IMR-90 (cell line): ENCODE data around the gene ATXN1. TPM values are rescaled to one million over a fixed set of nuclear protein-coding genes. Genes with fewer than 3 reads are reported as not detected.

Experiments
- ATAC-seq: fragments of 200-7000 bp; cut with Tn5 transposase; 2 replicates; pipeline ENCODE4 v1.9.1; 2020; ENCODE audit warnings: low read depth, mild to moderate bottlenecking, moderate library complexity
- BruUV-seq: library from RNA; stranded (reverse); fragments of 400-500 nt; replicated peaks from 2 replicates; lab custom pipeline; 2021; lab: Mats Ljungman, UMichigan
- CTCF ChIA-PET: fragments of 300-600 bp; formaldehyde crosslinking; extraction: SDS; loops from one replicate; lab custom pipeline; 2021; ENCODE audit warnings: antibody characterized with exemption; lab: Yijun Ruan, JAX
- POLR2A ChIA-PET: fragments of 300-600 bp; sonication (Branson Sonifier 250); formaldehyde crosslinking; loops from one replicate; lab custom pipeline; 2022; ENCODE audit warnings: antibody characterized with exemption; ENCODE audit not compliant: unreplicated experiment; lab: Charles Lee
- DNase-seq: peaks from one replicate; pipeline ENCODE4 v3.0.0; 2013
- H2AFZ ChIP-seq: replicated peaks from 2 replicates; pipeline ENCODE3; 2013; ENCODE audit warnings: low read length, mild to moderate bottlenecking; ENCODE audit not compliant: poor library complexity
- H2AK5ac ChIP-seq: 2 replicates; pipeline ENCODE4 v1.6.1; 2013; ENCODE audit warnings: low read depth, low read length, inconsistent platforms
- H2AK9ac ChIP-seq: replicated peaks from 2 replicates; pipeline ENCODE3; 2013; ENCODE audit warnings: mild to moderate bottlenecking, low read depth, low read length, moderate library complexity; ENCODE audit not compliant: poor library complexity
- H2BK120ac ChIP-seq: 2 replicates; pipeline ENCODE4 v1.6.1; 2013; ENCODE audit warnings: low read depth, low read length, inconsistent platforms
- H2BK15ac ChIP-seq: 3 replicates; pipeline ENCODE4 v1.6.1; 2013; ENCODE audit warnings: low read depth, low read length, inconsistent platforms
- H2BK20ac ChIP-seq: 2 replicates; pipeline ENCODE4 v1.6.1; 2013; ENCODE audit warnings: low read depth, mild to moderate bottlenecking, inconsistent platforms, low read length, moderate library complexity
- H2BK5ac ChIP-seq: 2 replicates; pipeline ENCODE4 v1.6.1; 2013; ENCODE audit warnings: mild to moderate bottlenecking, low read depth, low read length, inconsistent platforms; ENCODE audit not compliant: poor library complexity, severe bottlenecking
- H3K14ac ChIP-seq: replicated peaks from 2 replicates; pipeline ENCODE4 v1.6.1; 2013; ENCODE audit warnings: low read depth, low read length, inconsistent platforms
- H3K18ac ChIP-seq: 2 replicates; pipeline ENCODE4 v1.6.1; 2013; ENCODE audit warnings: low read depth, low read length, control low read depth
- H3K23ac ChIP-seq: 2 replicates; pipeline ENCODE4 v1.6.1; 2013; ENCODE audit warnings: low read depth, low read length, inconsistent platforms
- H3K27ac ChIP-seq: 2 replicates; pipeline ENCODE4 v1.5.1; 2013; ENCODE audit warnings: mild to moderate bottlenecking, control low read depth, low read length; ENCODE audit not compliant: insufficient read depth
- H3K27me3 ChIP-seq: 2 replicates; pipeline ENCODE4 v1.6.1; 2013; ENCODE audit warnings: low read length; ENCODE audit not compliant: control insufficient read depth, insufficient read depth
- H3K36me3 ChIP-seq: 2 replicates; pipeline ENCODE4 v1.6.1; 2013; ENCODE audit warnings: low read length, mixed read lengths; ENCODE audit not compliant: control insufficient read depth, insufficient read depth
- H3K4ac ChIP-seq: 2 replicates; pipeline ENCODE4 v1.6.1; 2013; ENCODE audit warnings: low read depth, low read length, inconsistent platforms
- H3K4me1 ChIP-seq: 2 replicates; pipeline ENCODE4 v1.6.1; 2013; ENCODE audit warnings: low read length, mixed read lengths; ENCODE audit not compliant: control insufficient read depth, insufficient read depth
- H3K4me2 ChIP-seq: 2 replicates; pipeline ENCODE4 v1.6.1; 2013; ENCODE audit warnings: low read depth, mild to moderate bottlenecking, control low read depth, low read length, moderate library complexity
- H3K4me3 ChIP-seq: 2 replicates; pipeline ENCODE4 v1.5.1; 2013; ENCODE audit warnings: low read depth, mild to moderate bottlenecking, control low read depth, low read length, moderate library complexity; ENCODE audit not compliant: insufficient read depth
- H3K56ac ChIP-seq: 2 replicates; pipeline ENCODE4 v1.6.1; 2013; ENCODE audit warnings: low read length, inconsistent platforms; ENCODE audit not compliant: insufficient read depth; ENCODE audit errors: extremely low read depth
- H3K79me1 ChIP-seq, 2 experiments: 2 replicates each; pipeline ENCODE4 v1.6.1; 2013; ENCODE audit warnings: low read length in 2 of 2, inconsistent platforms in 1 of 2, low read depth in 1 of 2
- H3K9ac ChIP-seq: 2 replicates; pipeline ENCODE4 v1.6.1; 2013; ENCODE audit warnings: low read depth, low read length, control low read depth
- H3K9me1 ChIP-seq: 2 replicates; pipeline ENCODE4 v1.6.1; 2013; ENCODE audit warnings: low read length, inconsistent platforms; ENCODE audit not compliant: insufficient read depth
- H3K9me3 ChIP-seq: 2 replicates; pipeline ENCODE4 v1.6.1; 2013; ENCODE audit warnings: low read length; ENCODE audit not compliant: control insufficient read depth, insufficient read depth
- H4K20me1 ChIP-seq: 2 replicates; pipeline ENCODE4 v1.6.1; 2013; ENCODE audit warnings: low read length, inconsistent platforms; ENCODE audit not compliant: insufficient read depth
- H4K5ac ChIP-seq: 2 replicates; pipeline ENCODE4 v1.6.1; 2013; ENCODE audit warnings: mild to moderate bottlenecking, low read depth, low read length, control low read depth
- H4K8ac ChIP-seq, 2 experiments: 2 replicates each; pipeline ENCODE4 v1.6.1; 2013; ENCODE audit warnings: low read depth in 2 of 2, low read length in 2 of 2, control low read depth in 1 of 2, inconsistent platforms in 1 of 2
- H4K91ac ChIP-seq: 2 replicates; pipeline ENCODE4 v1.6.1; 2013; ENCODE audit warnings: low read depth, low read length, inconsistent platforms; ENCODE audit not compliant: insufficient read depth
- BHLHE40 ChIP-seq: fragments of 150-350 bp; IDR thresholded peaks from 2 replicates; pipeline ENCODE4 v1.6.1; 2016; ENCODE audit warnings: mild to moderate bottlenecking, low read depth, low read length
- CEBPB ChIP-seq: IDR thresholded peaks from 2 replicates; pipeline ENCODE4 v1.6.1; 2012; ENCODE audit warnings: low read depth, low read length, improper control_type of control experiment
- CHD1 ChIP-seq: IDR thresholded peaks from 2 replicates; pipeline ENCODE4 v1.6.1; 2012; ENCODE audit warnings: low read depth, low read length, improper control_type of control experiment
- CTCF ChIP-seq: conservative IDR thresholded peaks from 2 replicates; pipeline ENCODE4 v1.5.1; 2012; ENCODE audit warnings: mild to moderate bottlenecking, low read depth, low read length, improper control_type of control experiment
- ELK1 ChIP-seq: fragments of 150-350 bp; IDR thresholded peaks from 2 replicates; pipeline ENCODE4 v1.6.1; 2016; ENCODE audit warnings: low read depth, mild to moderate bottlenecking, low read length, moderate library complexity, borderline replicate concordance
- FOS ChIP-seq: fragments of 150-350 bp; IDR thresholded peaks from 2 replicates; pipeline ENCODE4 v1.6.1; 2016; ENCODE audit warnings: low read depth, low read length
- MAFK ChIP-seq: IDR thresholded peaks from 2 replicates; pipeline ENCODE4 v1.6.1; 2012; ENCODE audit warnings: low read depth, low read length, improper control_type of control experiment
- MAZ ChIP-seq: IDR thresholded peaks from 2 replicates; pipeline ENCODE4 v1.6.1; 2012; ENCODE audit warnings: low read depth, mild to moderate bottlenecking, low read length, improper control_type of control experiment, moderate library complexity, borderline replicate concordance
- MXI1 ChIP-seq: IDR thresholded peaks from 2 replicates; pipeline ENCODE4 v1.6.1; 2012; ENCODE audit warnings: low read depth, mild to moderate bottlenecking, low read length, moderate library complexity, borderline replicate concordance
- NFE2L2 ChIP-seq: fragments of 150-350 bp; IDR thresholded peaks from 2 replicates; pipeline ENCODE4 v1.6.1; 2016; ENCODE audit warnings: low read depth, mild to moderate bottlenecking, low read length
- POLR2A ChIP-seq: IDR thresholded peaks from 2 replicates; pipeline ENCODE4 v1.6.1; 2012; ENCODE audit warnings: mild to moderate bottlenecking, low read depth, low read length
- RAD21 ChIP-seq: IDR thresholded peaks from 2 replicates; pipeline ENCODE4 v1.6.1; 2012; ENCODE audit warnings: low read length, improper control_type of control experiment
- RCOR1 ChIP-seq: IDR thresholded peaks from 2 replicates; pipeline ENCODE4 v1.6.1; 2012; ENCODE audit warnings: mild to moderate bottlenecking, low read length, improper control_type of control experiment; ENCODE audit not compliant: insufficient replicate concordance
- RFX5 ChIP-seq: IDR thresholded peaks from 2 replicates; pipeline ENCODE4 v1.8.0; 2012; ENCODE audit warnings: low read depth, mild to moderate bottlenecking, low read length, moderate library complexity
- SMC3 ChIP-seq: fragments of 150-350 bp; IDR thresholded peaks from 2 replicates; pipeline ENCODE4 v1.6.1; 2016; ENCODE audit warnings: low read depth, mild to moderate bottlenecking, antibody characterized with exemption, low read length, moderate library complexity
- USF2 ChIP-seq: fragments of 150-350 bp; IDR thresholded peaks from 2 replicates; pipeline ENCODE4 v1.6.1; 2017; ENCODE audit warnings: mild to moderate bottlenecking, antibody characterized with exemption, low read length, low read depth
- WGBS, 2 experiments: methylation state at CpG; one replicate each; pipeline versions ENCODE4 v1.1.5 to v1.1.7; 2013; ENCODE audit warnings: missing lambda C conversion rate in 2 of 2; ENCODE audit not compliant: insufficient read length in 1 of 2; ENCODE audit errors: extremely low coverage in 2 of 2; 5-methylcytosine and 5-hydroxymethylcytosine counted together
- dilution Hi-C: fragments of 300-500 bp; cut with HindIII; formaldehyde crosslinking; loops from one replicate; pipeline ENCODE4 v1.14.3; 2018; ENCODE audit warnings: low sequenced_read_pairs; ENCODE audit not compliant: unreplicated experiment
- in situ Hi-C: fragments of 300-500 bp; cut with MboI; formaldehyde crosslinking; loops from 3 replicates; pipeline ENCODE4 v1.14.3; 2019; ENCODE audit warnings: low sequenced_read_pairs, inconsistent platforms, mixed read lengths
- intact Hi-C: fragments of 100-400 bp; cut with micrococcal nuclease; formaldehyde crosslinking; loops from 2 replicates; pipeline ENCODE4 v1.10.0; 2022
- polyA plus RNA-seq, 3 experiments: library from polyadenylated mRNA; depleted of rRNA; stranded (reverse); fragments of >200 nt; gene quantifications; 2 replicates each; pipeline ENCODE4 v1.2.3, GENCODE V29; 2012; ENCODE audit warnings: low replicate concordance in 1 of 3
- total RNA-seq: library from RNA; depleted of rRNA; stranded (reverse); fragments of >200 nt; gene quantifications from 2 replicates; pipeline ENCODE4 v1.2.3, GENCODE V29; 2012

Gene ATXN1
- total and polyA plus RNA-seq, 2 of the 4 experiments (the other 2 are of a cell fraction), result 7.3 to 11.1 TPM

GRCh38 chr6:16632101-16632500, 129.2 kb downstream of the ATXN1 start:
- Histone ChIP-seq H2AFZ (no peak overlapping the region), H2BK120ac (no peak overlapping the region), H3K9me3 (no peaks in the 10 kb centered on the region), H2BK15ac (no peak overlapping the region), H3K9me1 (peaks cover 20% of the 10 kb centered on the region), H2BK20ac (no peak overlapping the region), H4K5ac (no peak overlapping the region), H3K4me2 (no peak overlapping the region), H3K23ac (no peak overlapping the region), H3K18ac (no peak overlapping the region), H3K4me1 (peaks cover 13% of the 10 kb centered on the region), H3K14ac (no peak overlapping the region), H3K36me3 (peaks cover 15% of the 10 kb centered on the region), H3K4ac (no peak overlapping the region), H3K27ac (no peak overlapping the region), H4K20me1 (peaks cover 14% of the 10 kb centered on the region), H2AK9ac (no peak overlapping the region), H3K27me3 (no peaks in the 10 kb centered on the region), H3K56ac (no peak overlapping the region), H3K9ac (no peak overlapping the region), H3K79me1 (peaks cover 8 to 25% of the 10 kb centered on the region in 2 experiments), H4K91ac (no peak overlapping the region), H3K4me3 (no peak overlapping the region), H2BK5ac (no peak overlapping the region), H4K8ac (no peak overlapping the region), H2AK5ac (peak overlapping the region; percentile 7; the same call in 1 of the 2 replicates)
- in situ Hi-C loops (no loop called here), dilution Hi-C loops (no loop called here), intact Hi-C loops (no loop called here)
- no TSS peak for BruUV-seq
- POLR2A ChIA-PET, result no interaction called here
- WGBS, 2 experiments, result 90% methylated on average over 4 of the region's 4 CpGs; no CpG with 5 or more reads in 1 of the 2 experiments
- DNase-seq, result no peak
- CTCF ChIA-PET, result no interaction called here
- TF ChIP-seq SMC3 (no peak), POLR2A (no peak), RAD21 (no peak), CTCF (no peak), CHD1 (no peak), NFE2L2 (no peak), BHLHE40 (no peak), MXI1 (no peak), MAZ (no peak), MAFK (no peak), RCOR1 (no peak), CEBPB (no peak), RFX5 (no peak), ELK1 (no peak), USF2 (no peak), FOS (no peak)
- ATAC-seq, result no peak
